Neural crest cell (in vitro differentiated cells): ENCODE data around the gene PRICKLE2. TPM values are rescaled to one million over a fixed set of nuclear protein-coding genes. Genes with fewer than 3 reads are reported as not detected.

ENCODE experiments used
- DNase-seq: peaks from one replicate; pipeline ENCODE4 v3.0.0; 2021; ENCODE audit warnings: low read depth, mixed read lengths, low spot score
- H3K27ac Mint-ChIP-seq: one replicate; pipeline ENCODE4 v1.8.0; 2021; ENCODE audit warnings: mild to moderate bottlenecking, mixed read lengths; ENCODE audit not compliant: unreplicated experiment
- H3K27me3 Mint-ChIP-seq: 2 replicates; pipeline ENCODE4 v1.8.0; 2021; ENCODE audit warnings: low read depth, mild to moderate bottlenecking, mixed read lengths
- H3K36me3 Mint-ChIP-seq: 2 replicates; pipeline ENCODE4 v1.8.0; 2021; ENCODE audit warnings: low read depth, mild to moderate bottlenecking, mixed read lengths
- H3K4me1 Mint-ChIP-seq: 2 replicates; pipeline ENCODE4 v1.8.0; 2021; ENCODE audit warnings: mixed read lengths
- H3K4me3 Mint-ChIP-seq: one replicate; pipeline ENCODE4 v1.8.0; 2021; ENCODE audit warnings: mild to moderate bottlenecking, mixed read lengths
- H3K9me3 Mint-ChIP-seq: 2 replicates; pipeline ENCODE4 v1.8.0; 2021; ENCODE audit warnings: mixed read lengths
- total RNA-seq: library from RNA; stranded (reverse); gene quantifications from 2 replicates; pipeline ENCODE4 v1.2.1, GENCODE V29; 2021
- TF ChIP-seq, protein P1 (sequence below): fragments of 200-600 bp; sonication (generic); conservative IDR thresholded peaks from 2 replicates; pipeline ENCODE4 v1.5.0; 2021; ENCODE audit warnings: antibody characterized with exemption, mild to moderate bottlenecking

The PRICKLE2 gene
- total RNA-seq, 1 donor from 2014 or later, result 11.8 TPM

DNA sequence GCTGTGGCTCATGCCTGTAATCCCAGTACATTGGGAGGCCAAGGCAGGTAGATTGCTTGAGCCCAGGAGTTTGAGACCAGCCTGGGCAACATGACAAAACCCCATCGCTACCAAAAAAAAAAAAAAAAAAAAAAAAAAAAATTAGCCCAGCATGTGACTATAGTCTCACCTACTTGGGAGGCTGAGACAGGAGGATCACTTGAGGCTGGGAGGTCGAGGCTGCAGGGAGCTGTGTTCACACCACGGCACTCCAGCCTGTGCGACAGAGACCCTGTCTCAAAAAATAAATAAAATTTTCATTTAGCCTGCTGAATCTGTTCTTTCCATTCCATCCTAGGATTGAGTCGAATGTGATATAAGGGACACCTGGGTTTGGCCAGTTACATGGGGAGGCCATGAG lies 14.6 kb upstream of the PRICKLE2 start:
- no peak for DNase-seq
- TF ChIP-seq, protein P1, sequence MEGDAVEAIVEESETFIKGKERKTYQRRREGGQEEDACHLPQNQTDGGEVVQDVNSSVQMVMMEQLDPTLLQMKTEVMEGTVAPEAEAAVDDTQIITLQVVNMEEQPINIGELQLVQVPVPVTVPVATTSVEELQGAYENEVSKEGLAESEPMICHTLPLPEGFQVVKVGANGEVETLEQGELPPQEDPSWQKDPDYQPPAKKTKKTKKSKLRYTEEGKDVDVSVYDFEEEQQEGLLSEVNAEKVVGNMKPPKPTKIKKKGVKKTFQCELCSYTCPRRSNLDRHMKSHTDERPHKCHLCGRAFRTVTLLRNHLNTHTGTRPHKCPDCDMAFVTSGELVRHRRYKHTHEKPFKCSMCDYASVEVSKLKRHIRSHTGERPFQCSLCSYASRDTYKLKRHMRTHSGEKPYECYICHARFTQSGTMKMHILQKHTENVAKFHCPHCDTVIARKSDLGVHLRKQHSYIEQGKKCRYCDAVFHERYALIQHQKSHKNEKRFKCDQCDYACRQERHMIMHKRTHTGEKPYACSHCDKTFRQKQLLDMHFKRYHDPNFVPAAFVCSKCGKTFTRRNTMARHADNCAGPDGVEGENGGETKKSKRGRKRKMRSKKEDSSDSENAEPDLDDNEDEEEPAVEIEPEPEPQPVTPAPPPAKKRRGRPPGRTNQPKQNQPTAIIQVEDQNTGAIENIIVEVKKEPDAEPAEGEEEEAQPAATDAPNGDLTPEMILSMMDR, result no peak
- Mint-ChIP-seq H3K27ac (no peak overlapping the region), H3K27me3 (no peaks in the 10 kb centered on the region), H3K4me1 (peaks cover 14% of the 10 kb centered on the region), H3K9me3 (peaks cover 8% of the 10 kb centered on the region), H3K4me3 (no peak overlapping the region), H3K36me3 (peaks cover 17% of the 10 kb centered on the region)

GRCh38 chr3:64238971-64239667 lies 13.9 kb upstream of the PRICKLE2 start:
- Mint-ChIP-seq H3K4me1 (peaks cover 14% of the 10 kb centered on the region), H3K9me3 (peaks cover 11% of the 10 kb centered on the region), H3K27me3 (no peaks in the 10 kb centered on the region), H3K36me3 (peaks cover 20% of the 10 kb centered on the region), H3K27ac (peak overlapping the region; percentile 90), H3K4me3 (no peak overlapping the region)
- TF ChIP-seq, protein P1, result no peak
- no peak for DNase-seq

DNA sequence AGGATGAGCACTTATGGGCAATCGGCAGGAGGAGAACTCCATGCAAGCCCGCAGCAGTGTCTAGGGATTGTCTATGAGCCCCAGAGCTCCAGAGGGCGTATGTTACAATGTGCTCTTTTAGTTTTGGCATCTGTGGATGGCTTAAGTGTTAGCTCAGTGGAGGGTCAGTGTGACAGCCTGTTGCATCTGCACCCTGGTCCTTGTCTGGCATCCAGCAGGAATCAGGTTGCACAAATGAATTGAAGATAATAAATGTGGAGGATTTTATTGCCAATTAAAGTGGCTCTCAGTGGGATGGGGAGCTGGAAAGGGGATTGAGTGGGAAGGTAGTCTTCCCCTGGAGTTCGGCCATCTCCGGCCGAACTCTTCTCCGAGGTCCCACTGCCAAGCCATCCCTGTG lies 11.8 kb upstream of the PRICKLE2 start:
- Mint-ChIP-seq H3K27ac (no peak overlapping the region), H3K4me1 (peaks cover 14% of the 10 kb centered on the region), H3K9me3 (peaks cover 11% of the 10 kb centered on the region), H3K4me3 (no peak overlapping the region), H3K36me3 (peaks cover 20% of the 10 kb centered on the region), H3K27me3 (no peaks in the 10 kb centered on the region)
- TF ChIP-seq, protein P1, result no peak
- DNase-seq, result no peak

DNA sequence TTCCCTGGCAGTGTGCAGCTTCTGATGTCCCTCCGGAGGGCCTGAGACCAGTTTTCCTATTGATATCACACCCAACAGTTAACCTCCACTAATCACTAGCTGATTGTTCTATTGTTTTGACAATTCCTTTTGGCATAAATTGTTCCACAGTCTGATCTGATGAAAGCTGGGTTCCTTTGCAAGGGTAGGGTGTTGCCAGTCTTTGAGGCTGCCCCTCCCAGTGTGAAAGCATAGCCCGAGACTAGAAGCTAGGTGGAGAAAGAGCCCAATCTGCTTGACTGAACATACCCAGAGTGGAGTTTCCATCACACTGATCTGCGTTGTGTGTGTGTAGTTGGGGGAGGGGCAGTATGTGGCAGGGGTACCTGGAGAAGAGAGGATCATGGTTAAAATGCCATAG lies 10.3 kb upstream of the PRICKLE2 start:
- DNase-seq, result no peak
- peaks cover 11% of the 10 kb centered on the region for H3K9me3 Mint-ChIP-seq
- H3K36me3 Mint-ChIP-seq, result peaks cover 20% of the 10 kb centered on the region
- TF ChIP-seq, protein P1, result no peak
- no peaks in the 10 kb centered on the region for H3K27me3 Mint-ChIP-seq
- peaks cover 12% of the 10 kb centered on the region for H3K4me1 Mint-ChIP-seq
- no peak overlapping the region for H3K27ac Mint-ChIP-seq
- no peak overlapping the region for H3K4me3 Mint-ChIP-seq

- Mint-ChIP-seq H3K27ac (no peak overlapping the region), H3K27me3 (no peaks in the 10 kb centered on the region), H3K36me3 (peaks cover 20% of the 10 kb centered on the region), H3K9me3 (peaks cover 11% of the 10 kb centered on the region), H3K4me1 (peaks cover 20% of the 10 kb centered on the region), H3K4me3 (no peak overlapping the region)
- DNase-seq, result no peak
- TF ChIP-seq, protein P1, result no peak
These were observed 9.3 kb upstream of the PRICKLE2 start for GRCh38 chr3:64234571-64234970.
